IMR-90 (cell line): ENCODE measurements around the gene RPS25. TPM values are rescaled to one million over a fixed set of nuclear protein-coding genes. Genes with fewer than 3 reads are reported as not detected.

Experiments used
- ATAC-seq: fragments of 200-7000 bp; cut with Tn5 transposase; 2 replicates; pipeline ENCODE4 v1.9.1; 2020; ENCODE audit warnings: low read depth, mild to moderate bottlenecking, moderate library complexity
- BruUV-seq: library from RNA; stranded (reverse); fragments of 400-500 nt; replicated peaks from 2 replicates; lab custom pipeline; 2021; lab: Mats Ljungman, UMichigan
- CTCF ChIA-PET: fragments of 300-600 bp; formaldehyde crosslinking; extraction: SDS; loops from one replicate; lab custom pipeline; 2021; ENCODE audit warnings: antibody characterized with exemption; lab: Yijun Ruan, JAX
- POLR2A ChIA-PET: fragments of 300-600 bp; sonication (Branson Sonifier 250); formaldehyde crosslinking; loops from one replicate; lab custom pipeline; 2022; ENCODE audit warnings: antibody characterized with exemption; ENCODE audit not compliant: unreplicated experiment; lab: Charles Lee
- DNase-seq: peaks from one replicate; pipeline ENCODE4 v3.0.0; 2013
- H2AFZ ChIP-seq: replicated peaks from 2 replicates; pipeline ENCODE3; 2013; ENCODE audit warnings: low read length, mild to moderate bottlenecking; ENCODE audit not compliant: poor library complexity
- H2AK5ac ChIP-seq: 2 replicates; pipeline ENCODE4 v1.6.1; 2013; ENCODE audit warnings: low read depth, low read length, inconsistent platforms
- H2AK9ac ChIP-seq: replicated peaks from 2 replicates; pipeline ENCODE3; 2013; ENCODE audit warnings: mild to moderate bottlenecking, low read depth, low read length, moderate library complexity; ENCODE audit not compliant: poor library complexity
- H2BK120ac ChIP-seq: 2 replicates; pipeline ENCODE4 v1.6.1; 2013; ENCODE audit warnings: low read depth, low read length, inconsistent platforms
- H2BK15ac ChIP-seq: 3 replicates; pipeline ENCODE4 v1.6.1; 2013; ENCODE audit warnings: low read depth, low read length, inconsistent platforms
- H2BK20ac ChIP-seq: 2 replicates; pipeline ENCODE4 v1.6.1; 2013; ENCODE audit warnings: low read depth, mild to moderate bottlenecking, inconsistent platforms, low read length, moderate library complexity
- H2BK5ac ChIP-seq: 2 replicates; pipeline ENCODE4 v1.6.1; 2013; ENCODE audit warnings: mild to moderate bottlenecking, low read depth, low read length, inconsistent platforms; ENCODE audit not compliant: poor library complexity, severe bottlenecking
- H3K14ac ChIP-seq: replicated peaks from 2 replicates; pipeline ENCODE4 v1.6.1; 2013; ENCODE audit warnings: low read depth, low read length, inconsistent platforms
- H3K18ac ChIP-seq: 2 replicates; pipeline ENCODE4 v1.6.1; 2013; ENCODE audit warnings: low read depth, low read length, control low read depth
- H3K23ac ChIP-seq: 2 replicates; pipeline ENCODE4 v1.6.1; 2013; ENCODE audit warnings: low read depth, low read length, inconsistent platforms
- H3K27ac ChIP-seq: 2 replicates; pipeline ENCODE4 v1.5.1; 2013; ENCODE audit warnings: mild to moderate bottlenecking, control low read depth, low read length; ENCODE audit not compliant: insufficient read depth
- H3K27me3 ChIP-seq: 2 replicates; pipeline ENCODE4 v1.6.1; 2013; ENCODE audit warnings: low read length; ENCODE audit not compliant: control insufficient read depth, insufficient read depth
- H3K36me3 ChIP-seq: 2 replicates; pipeline ENCODE4 v1.6.1; 2013; ENCODE audit warnings: low read length, mixed read lengths; ENCODE audit not compliant: control insufficient read depth, insufficient read depth
- H3K4ac ChIP-seq: 2 replicates; pipeline ENCODE4 v1.6.1; 2013; ENCODE audit warnings: low read depth, low read length, inconsistent platforms
- H3K4me1 ChIP-seq: 2 replicates; pipeline ENCODE4 v1.6.1; 2013; ENCODE audit warnings: low read length, mixed read lengths; ENCODE audit not compliant: control insufficient read depth, insufficient read depth
- H3K4me2 ChIP-seq: 2 replicates; pipeline ENCODE4 v1.6.1; 2013; ENCODE audit warnings: low read depth, mild to moderate bottlenecking, control low read depth, low read length, moderate library complexity
- H3K4me3 ChIP-seq: 2 replicates; pipeline ENCODE4 v1.5.1; 2013; ENCODE audit warnings: low read depth, mild to moderate bottlenecking, control low read depth, low read length, moderate library complexity; ENCODE audit not compliant: insufficient read depth
- H3K56ac ChIP-seq: 2 replicates; pipeline ENCODE4 v1.6.1; 2013; ENCODE audit warnings: low read length, inconsistent platforms; ENCODE audit not compliant: insufficient read depth; ENCODE audit errors: extremely low read depth
- H3K79me1 ChIP-seq, 2 experiments: 2 replicates each; pipeline ENCODE4 v1.6.1; 2013; ENCODE audit warnings: low read length in 2 of 2, inconsistent platforms in 1 of 2, low read depth in 1 of 2
- H3K9ac ChIP-seq: 2 replicates; pipeline ENCODE4 v1.6.1; 2013; ENCODE audit warnings: low read depth, low read length, control low read depth
- H3K9me1 ChIP-seq: 2 replicates; pipeline ENCODE4 v1.6.1; 2013; ENCODE audit warnings: low read length, inconsistent platforms; ENCODE audit not compliant: insufficient read depth
- H3K9me3 ChIP-seq: 2 replicates; pipeline ENCODE4 v1.6.1; 2013; ENCODE audit warnings: low read length; ENCODE audit not compliant: control insufficient read depth, insufficient read depth
- H4K20me1 ChIP-seq: 2 replicates; pipeline ENCODE4 v1.6.1; 2013; ENCODE audit warnings: low read length, inconsistent platforms; ENCODE audit not compliant: insufficient read depth
- H4K5ac ChIP-seq: 2 replicates; pipeline ENCODE4 v1.6.1; 2013; ENCODE audit warnings: mild to moderate bottlenecking, low read depth, low read length, control low read depth
- H4K8ac ChIP-seq, 2 experiments: 2 replicates each; pipeline ENCODE4 v1.6.1; 2013; ENCODE audit warnings: low read depth in 2 of 2, low read length in 2 of 2, control low read depth in 1 of 2, inconsistent platforms in 1 of 2
- H4K91ac ChIP-seq: 2 replicates; pipeline ENCODE4 v1.6.1; 2013; ENCODE audit warnings: low read depth, low read length, inconsistent platforms; ENCODE audit not compliant: insufficient read depth
- BHLHE40 ChIP-seq: fragments of 150-350 bp; IDR thresholded peaks from 2 replicates; pipeline ENCODE4 v1.6.1; 2016; ENCODE audit warnings: mild to moderate bottlenecking, low read depth, low read length
- CEBPB ChIP-seq: IDR thresholded peaks from 2 replicates; pipeline ENCODE4 v1.6.1; 2012; ENCODE audit warnings: low read depth, low read length, improper control_type of control experiment
- CTCF ChIP-seq: conservative IDR thresholded peaks from 2 replicates; pipeline ENCODE4 v1.5.1; 2012; ENCODE audit warnings: mild to moderate bottlenecking, low read depth, low read length, improper control_type of control experiment
- FOS ChIP-seq: fragments of 150-350 bp; IDR thresholded peaks from 2 replicates; pipeline ENCODE4 v1.6.1; 2016; ENCODE audit warnings: low read depth, low read length
- MAFK ChIP-seq: IDR thresholded peaks from 2 replicates; pipeline ENCODE4 v1.6.1; 2012; ENCODE audit warnings: low read depth, low read length, improper control_type of control experiment
- NFE2L2 ChIP-seq: fragments of 150-350 bp; IDR thresholded peaks from 2 replicates; pipeline ENCODE4 v1.6.1; 2016; ENCODE audit warnings: low read depth, mild to moderate bottlenecking, low read length
- POLR2A ChIP-seq: IDR thresholded peaks from 2 replicates; pipeline ENCODE4 v1.6.1; 2012; ENCODE audit warnings: mild to moderate bottlenecking, low read depth, low read length
- RAD21 ChIP-seq: IDR thresholded peaks from 2 replicates; pipeline ENCODE4 v1.6.1; 2012; ENCODE audit warnings: low read length, improper control_type of control experiment
- RCOR1 ChIP-seq: IDR thresholded peaks from 2 replicates; pipeline ENCODE4 v1.6.1; 2012; ENCODE audit warnings: mild to moderate bottlenecking, low read length, improper control_type of control experiment; ENCODE audit not compliant: insufficient replicate concordance
- RFX5 ChIP-seq: IDR thresholded peaks from 2 replicates; pipeline ENCODE4 v1.8.0; 2012; ENCODE audit warnings: low read depth, mild to moderate bottlenecking, low read length, moderate library complexity
- USF2 ChIP-seq: fragments of 150-350 bp; IDR thresholded peaks from 2 replicates; pipeline ENCODE4 v1.6.1; 2017; ENCODE audit warnings: mild to moderate bottlenecking, antibody characterized with exemption, low read length, low read depth
- WGBS, 2 experiments: methylation state at CpG; one replicate each; pipeline versions ENCODE4 v1.1.5 to v1.1.7; 2013; ENCODE audit warnings: missing lambda C conversion rate in 2 of 2; ENCODE audit not compliant: insufficient read length in 1 of 2; ENCODE audit errors: extremely low coverage in 2 of 2; 5-methylcytosine and 5-hydroxymethylcytosine counted together
- dilution Hi-C: fragments of 300-500 bp; cut with HindIII; formaldehyde crosslinking; loops from one replicate; pipeline ENCODE4 v1.14.3; 2018; ENCODE audit warnings: low sequenced_read_pairs; ENCODE audit not compliant: unreplicated experiment
- in situ Hi-C: fragments of 300-500 bp; cut with MboI; formaldehyde crosslinking; loops from 3 replicates; pipeline ENCODE4 v1.14.3; 2019; ENCODE audit warnings: low sequenced_read_pairs, inconsistent platforms, mixed read lengths
- intact Hi-C: fragments of 100-400 bp; cut with micrococcal nuclease; formaldehyde crosslinking; loops from 2 replicates; pipeline ENCODE4 v1.10.0; 2022
- polyA plus RNA-seq, 3 experiments: library from polyadenylated mRNA; depleted of rRNA; stranded (reverse); fragments of >200 nt; gene quantifications; 2 replicates each; pipeline ENCODE4 v1.2.3, GENCODE V29; 2012; ENCODE audit warnings: low replicate concordance in 1 of 3
- total RNA-seq: library from RNA; depleted of rRNA; stranded (reverse); fragments of >200 nt; gene quantifications from 2 replicates; pipeline ENCODE4 v1.2.3, GENCODE V29; 2012

RPS25 gene
- total and polyA plus RNA-seq, 2 of the 4 experiments (the other 2 are of a cell fraction) = 727 to 905 TPM

GRCh38 chr11:118998388-118998717 lies 19.8 kb downstream of the RPS25 start:
- Histone ChIP-seq H2AK9ac (peak overlapping the region; percentile 94), H3K14ac (peak overlapping the region; percentile 67), H3K4me3 (peak overlapping the region; percentile 83), H3K56ac (peak overlapping the region; percentile 49), H4K91ac (peak overlapping the region; percentile 74), H3K23ac (peak overlapping the region; percentile 93), H3K36me3 (peaks cover 9% of the 10 kb centered on the region), H3K4me2 (peak overlapping the region; percentile 98), H2AK5ac (peak overlapping the region; percentile 71), H3K27ac (peak overlapping the region; percentile 64), H3K4ac (peak overlapping the region; percentile 80), H3K27me3 (no peaks in the 10 kb centered on the region), H4K8ac (peak overlapping the region; percentile 61 to 93), H3K79me1 (peaks cover 22 to 60% of the 10 kb centered on the region in 2 experiments), H4K5ac (peak overlapping the region; percentile 44), H3K4me1 (peaks cover 7% of the 10 kb centered on the region), H2BK120ac (peak overlapping the region; percentile 13; the same call in 1 of the 2 replicates), H3K18ac (no peak overlapping the region; the same call in 1 of the 2 replicates), H2BK5ac (peak overlapping the region; percentile 77), H2BK15ac (peak overlapping the region; percentile 68; the same call in 1 of the 3 replicates), H3K9ac (peak overlapping the region; percentile 71), H3K9me3 (no peaks in the 10 kb centered on the region), H2BK20ac (0 out of 2 replicates have a peak overlapping the region, but pooled peaks have one; percentile 27), H2AFZ (peak overlapping the region; percentile 93), H3K9me1 (peaks cover 8% of the 10 kb centered on the region), H4K20me1 (no peaks in the 10 kb centered on the region)
- CTCF ChIA-PET = no interaction called here
- DNase-seq (no peak), ATAC-seq (peak; percentile 2)
- TF ChIP-seq RFX5 (no peak), RCOR1 (no peak), FOS (no peak), CTCF (no peak), CEBPB (no peak), MAFK (no peak), USF2 (no peak), BHLHE40 (no peak), POLR2A (no peak), RAD21 (no peak), NFE2L2 (no peak)
- POLR2A ChIA-PET = no interaction called here
- intact Hi-C loops = no loop called here
- 0% methylated on average over 4 of the region's 19 CpGs; no CpG with 5 or more reads in 1 of the 2 experiments for WGBS, 2 experiments
- in situ Hi-C loops = no loop called here
- dilution Hi-C loops = no loop called here
- no TSS peak for BruUV-seq
